Keratinocyte (primary cell): ENCODE measurements around the gene ZNF586. TPM values are rescaled to one million over a fixed set of nuclear protein-coding genes. Genes with fewer than 3 reads are reported as not detected.
"Not testable (repeated sequence)": the region's sequence is repeated elsewhere in the genome, so short reads cannot be mapped to it uniquely, and the experiment has no call there.

Experiments
- DNase-seq: peaks from one replicate; pipeline ENCODE4 v3.0.0-alpha.2; 2011; ENCODE audit warnings: low read depth, missing footprints, low spot score
- FAIRE-seq: peaks from 2 replicates; lab custom pipeline; 2011; peaks lifted over from hg19 to GRCh38; lab: Jason Lieb, UNC
- H2AFZ ChIP-seq: 2 replicates; pipeline ENCODE4 v1.6.0; 2012; ENCODE audit warnings: low read length, control low read depth, inconsistent platforms; ENCODE audit not compliant: control insufficient read depth
- H3K27ac ChIP-seq: 2 replicates; pipeline ENCODE4 v1.5.1; 2011; ENCODE audit warnings: low read length; ENCODE audit not compliant: control insufficient read depth, insufficient read depth
- H3K27me3 ChIP-seq: 3 replicates; pipeline ENCODE4 v1.6.0; 2011; ENCODE audit warnings: low read length; ENCODE audit not compliant: control insufficient read depth, insufficient read depth; ENCODE audit errors: extremely low read depth
- H3K36me3 ChIP-seq, 2 experiments: 2 replicates in 1 of 2; 3 replicates in 1 of 2; pipeline ENCODE4 v1.5.1; 2011; ENCODE audit warnings: low read length in 2 of 2, mild to moderate bottlenecking in 1 of 2; ENCODE audit not compliant: control insufficient read depth in 2 of 2, insufficient read depth in 2 of 2; ENCODE audit errors: extremely low read depth in 1 of 2
- H3K4me1 ChIP-seq: 3 replicates; pipeline ENCODE4 v1.5.1; 2011; ENCODE audit warnings: low read length; ENCODE audit not compliant: control insufficient read depth, insufficient read depth; ENCODE audit errors: extremely low read depth
- H3K4me2 ChIP-seq: 3 replicates; pipeline ENCODE4 v1.6.0; 2011; ENCODE audit warnings: low read depth, low read length; ENCODE audit not compliant: control insufficient read depth, insufficient read depth; ENCODE audit errors: extremely low read depth
- H3K4me3 ChIP-seq, 3 experiments: fragments of 200-600 bp in 1 of 3; sonication (generic) in 1 of 3; 2 replicates in 2 of 3; 3 replicates in 1 of 3; pipeline ENCODE4 v1.5.1; 2011 to 2016; ENCODE audit warnings: low read length in 3 of 3, mild to moderate bottlenecking in 3 of 3, control low read depth in 2 of 3, inconsistent platforms in 1 of 3, low read depth in 1 of 3, mixed read lengths in 1 of 3, mixed run types in 1 of 3, moderate library complexity in 1 of 3; ENCODE audit not compliant: control insufficient read depth in 2 of 3, insufficient read depth in 2 of 3; ENCODE audit errors: extremely low read depth in 1 of 3
- H3K79me2 ChIP-seq: 2 replicates; pipeline ENCODE4 v1.6.0; 2012; ENCODE audit warnings: low read length; ENCODE audit not compliant: control insufficient read depth, insufficient read depth
- H3K9ac ChIP-seq: 3 replicates; pipeline ENCODE4 v1.6.0; 2011; ENCODE audit warnings: low read length; ENCODE audit not compliant: control insufficient read depth, insufficient read depth; ENCODE audit errors: extremely low read depth
- H3K9me1 ChIP-seq: 3 replicates; pipeline ENCODE4 v1.6.0; 2011; ENCODE audit warnings: low read length; ENCODE audit not compliant: control insufficient read depth, insufficient read depth; ENCODE audit errors: extremely low read depth
- H3K9me3 ChIP-seq: 2 replicates; pipeline ENCODE4 v1.5.1; 2012; ENCODE audit warnings: low read depth, low read length; ENCODE audit not compliant: control insufficient read depth
- H4K20me1 ChIP-seq: 3 replicates; pipeline ENCODE4 v1.6.0; 2011; ENCODE audit warnings: low read length; ENCODE audit not compliant: control insufficient read depth, insufficient read depth; ENCODE audit errors: extremely low read depth
- EZH2 ChIP-seq: IDR thresholded peaks from one replicate; pipeline ENCODE4 v1.6.1; 2012; ENCODE audit warnings: inconsistent platforms, mild to moderate bottlenecking, low read length, moderate library complexity
- dilution Hi-C: fragments of 300-500 bp; cut with MboI; formaldehyde crosslinking; loops from one replicate; pipeline ENCODE4 v1.7.0; 2020; ENCODE audit warnings: low sequenced_read_pairs; ENCODE audit not compliant: extremely low pct_ligation_motif_present
- polyA plus RNA-seq, 5 experiments: library from polyadenylated mRNA; depleted of rRNA in 3 of 5; stranded (reverse) in 3 of 5; stranded (forward) in 1 of 5; unstranded in 1 of 5; fragments of >200 nt; gene quantifications; 1 replicate in 1 of 5; 2 replicates in 3 of 5; 3 replicates in 1 of 5; pipeline versions ENCODE4 v1.2.1 to v1.2.3, GENCODE V29; 2011 to 2012; ENCODE audit warnings: missing spikeins in 2 of 5, low read depth in 1 of 5, low replicate concordance in 1 of 5
- TF ChIP-seq, protein P1 (sequence below), 3 experiments: IDR thresholded peaks in 1 of 3; conservative IDR thresholded peaks in 1 of 3; optimal IDR thresholded peaks in 1 of 3; 2 replicates in 2 of 3; 3 replicates in 1 of 3; pipeline versions ENCODE3 to v1.5.1; 2011; ENCODE audit warnings: low read length in 3 of 3, mild to moderate bottlenecking in 3 of 3, moderate library complexity in 2 of 3, control low read depth in 1 of 3, inconsistent platforms in 1 of 3; ENCODE audit not compliant: insufficient read depth in 2 of 3; ENCODE audit errors: extremely low read depth in 1 of 3

ZNF586 gene
- polyA plus RNA-seq, 1 donor (not counting 4 experiments of a cell fraction or from before 2014, with no cell fraction given), result 9.6 TPM

- H3K4me2 ChIP-seq, result peak overlapping the region; percentile 91
- no peaks in the 10 kb centered on the region for H3K9me3 ChIP-seq
- dilution Hi-C loops, result no loop called here
- H3K4me1 ChIP-seq, result peaks cover 8% of the 10 kb centered on the region
- peak; percentile 66 for DNase-seq
- no peaks in the 10 kb centered on the region for H3K9me1 ChIP-seq
- H4K20me1 ChIP-seq, result peaks cover 2% of the 10 kb centered on the region
- no peaks in the 10 kb centered on the region for H3K27me3 ChIP-seq
- H2AFZ ChIP-seq, result peak overlapping the region; percentile 94
- H3K9ac ChIP-seq, result peak overlapping the region; percentile 98
- H3K27ac ChIP-seq, result peak overlapping the region; percentile 90
- H3K4me3 ChIP-seq, result peak overlapping the region; percentile 55 to 99 (median 98)
- H3K79me2 ChIP-seq, result peaks cover 51% of the 10 kb centered on the region
- peaks cover 0 to under 1% of the 10 kb centered on the region in 2 experiments for H3K36me3 ChIP-seq
- no peak for FAIRE-seq
- TF ChIP-seq, protein P1, sequence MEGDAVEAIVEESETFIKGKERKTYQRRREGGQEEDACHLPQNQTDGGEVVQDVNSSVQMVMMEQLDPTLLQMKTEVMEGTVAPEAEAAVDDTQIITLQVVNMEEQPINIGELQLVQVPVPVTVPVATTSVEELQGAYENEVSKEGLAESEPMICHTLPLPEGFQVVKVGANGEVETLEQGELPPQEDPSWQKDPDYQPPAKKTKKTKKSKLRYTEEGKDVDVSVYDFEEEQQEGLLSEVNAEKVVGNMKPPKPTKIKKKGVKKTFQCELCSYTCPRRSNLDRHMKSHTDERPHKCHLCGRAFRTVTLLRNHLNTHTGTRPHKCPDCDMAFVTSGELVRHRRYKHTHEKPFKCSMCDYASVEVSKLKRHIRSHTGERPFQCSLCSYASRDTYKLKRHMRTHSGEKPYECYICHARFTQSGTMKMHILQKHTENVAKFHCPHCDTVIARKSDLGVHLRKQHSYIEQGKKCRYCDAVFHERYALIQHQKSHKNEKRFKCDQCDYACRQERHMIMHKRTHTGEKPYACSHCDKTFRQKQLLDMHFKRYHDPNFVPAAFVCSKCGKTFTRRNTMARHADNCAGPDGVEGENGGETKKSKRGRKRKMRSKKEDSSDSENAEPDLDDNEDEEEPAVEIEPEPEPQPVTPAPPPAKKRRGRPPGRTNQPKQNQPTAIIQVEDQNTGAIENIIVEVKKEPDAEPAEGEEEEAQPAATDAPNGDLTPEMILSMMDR (optimal IDR thresholded peaks at IDR 0.05 in 1 of 3, IDR thresholded peaks at IDR 0.05 in 1 of 3, conservative IDR thresholded peaks at IDR 0.05 in 1 of 3; ENCODE audit: extremely low read depth in 1 of 3, insufficient read depth in 2 of 3, low read length in 3 of 3), result peak in 2 of 3 experiments; percentile 12 to 32
- TF ChIP-seq EZH2, result no peak
Measured at GRCh38 chr19:57819475-57820148, 50.1 kb downstream of the ZNF586 start.

DNA sequence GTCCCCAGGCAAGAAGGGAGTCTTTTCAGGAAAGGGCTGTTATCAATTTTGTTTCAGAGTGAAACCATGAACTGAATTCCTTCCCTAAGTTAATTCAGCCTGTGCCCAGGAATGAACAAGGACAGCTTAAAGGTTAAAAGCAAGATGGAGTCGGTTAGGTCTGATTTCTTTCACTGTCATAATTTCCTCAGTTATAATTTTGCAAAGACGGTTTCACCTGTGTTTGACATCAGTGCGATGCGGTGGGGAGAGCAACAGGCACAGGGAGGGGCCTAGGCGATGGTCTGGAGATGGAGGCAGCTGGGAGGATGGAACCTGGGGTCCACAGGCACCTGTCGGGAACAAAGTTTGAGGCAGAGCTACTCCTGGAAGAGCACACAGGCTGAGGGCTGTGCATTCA, 51.1 kb downstream of the ZNF586 start:
- H3K9me1 ChIP-seq, result no peaks in the 10 kb centered on the region
- peaks cover 8% of the 10 kb centered on the region for H3K4me1 ChIP-seq
- H2AFZ ChIP-seq, result no peak overlapping the region
- H3K27ac ChIP-seq, result peak overlapping the region; percentile 90
- peak overlapping the region; percentile 91 for H3K4me2 ChIP-seq
- H3K27me3 ChIP-seq, result no peaks in the 10 kb centered on the region
- FAIRE-seq, result no peak
- TF ChIP-seq, protein P1 (optimal IDR thresholded peaks at IDR 0.05 in 1 of 3, IDR thresholded peaks at IDR 0.05 in 1 of 3, conservative IDR thresholded peaks at IDR 0.05 in 1 of 3; ENCODE audit: extremely low read depth in 1 of 3, insufficient read depth in 2 of 3, low read length in 3 of 3), result no peak
- TF ChIP-seq EZH2, result no peak
- dilution Hi-C loops, result no loop called here
- peak overlapping the region; percentile 55 to 99 (median 98) for H3K4me3 ChIP-seq
- H3K9ac ChIP-seq, result peak overlapping the region; percentile 98
- H4K20me1 ChIP-seq, result peaks cover 2% of the 10 kb centered on the region
- peaks cover 60% of the 10 kb centered on the region for H3K79me2 ChIP-seq
- DNase-seq, result no peak
- peaks cover under 1 to 4% of the 10 kb centered on the region in 2 experiments for H3K36me3 ChIP-seq
- no peaks in the 10 kb centered on the region for H3K9me3 ChIP-seq

DNA sequence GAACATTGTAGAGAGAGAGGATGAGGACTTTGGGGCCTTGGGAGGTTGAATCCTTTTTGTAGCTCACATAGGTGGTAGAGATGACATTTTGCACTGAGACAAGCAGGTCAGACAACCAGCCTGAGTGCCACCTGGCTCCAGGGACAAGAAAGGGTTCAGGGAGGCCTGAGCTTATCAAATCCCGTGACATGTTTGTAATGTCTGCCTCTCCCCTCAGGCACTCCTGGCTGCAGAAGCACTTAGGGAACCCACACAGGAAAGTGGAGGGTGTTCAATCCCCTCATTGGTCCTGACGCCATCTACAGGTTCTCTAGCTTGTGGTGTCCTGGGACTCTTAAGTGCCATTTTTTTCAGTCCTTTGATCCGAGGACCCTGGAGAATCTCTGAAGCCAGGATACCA, 51.6 kb downstream of the ZNF586 start:
- H3K9me1 ChIP-seq, H3K36me3 ChIP-seq, H3K27me3 ChIP-seq, H3K9me3 ChIP-seq, H2AFZ ChIP-seq, dilution Hi-C loops, FAIRE-seq, H3K27ac ChIP-seq, H3K4me1 ChIP-seq, DNase-seq, H3K9ac ChIP-seq, H4K20me1 ChIP-seq: not testable (repeated sequence)
- Histone ChIP-seq H3K4me3 (peak overlapping the region in 2 of 3 experiments; percentile 98 to 99), H3K79me2 (peaks cover 65% of the 10 kb centered on the region), H3K4me2 (peak overlapping the region; percentile 91)

GRCh38 chr19:57821501-57821900, 52.0 kb downstream of the ZNF586 start:
- dilution Hi-C loops, result not testable (repeated sequence)

More at GRCh38 chr19:57821501-57821900, 52.0 kb downstream of the ZNF586 start:
- not testable (repeated sequence) for H3K9me3 ChIP-seq, DNase-seq, H3K27ac ChIP-seq, H3K36me3 ChIP-seq, H3K4me1 ChIP-seq, H3K4me3 ChIP-seq, FAIRE-seq, H2AFZ ChIP-seq, H4K20me1 ChIP-seq, H3K4me2 ChIP-seq, H3K9ac ChIP-seq, H3K27me3 ChIP-seq, H3K9me1 ChIP-seq
- H3K79me2 ChIP-seq, result peaks cover 69% of the 10 kb centered on the region
